HS-5 (cell line): Measurements from ENCODE around the gene SYT1.
"Not testable (repeated sequence)": the region's sequence is repeated elsewhere in the genome, so short reads cannot be mapped to it uniquely, and the experiment has no call there.

Experiments used
- DNase-seq: peaks from one replicate; pipeline ENCODE4 v3.0.0-alpha.2; 2012; ENCODE audit warnings: low read depth

The SYT1 gene

GRCh38 chr12:79143803-79144202, 279.2 kb downstream of the SYT1 start:
- no peak for DNase-seq

GRCh38 chr12:79151956-79152355, 287.4 kb downstream of the SYT1 start:
- no peak for DNase-seq

- peak; percentile 6 for DNase-seq
Measured at GRCh38 chr12:79155683-79156082, 291.1 kb downstream of the SYT1 start.

GRCh38 chr12:79156846-79157463, 292.4 kb downstream of the SYT1 start:
- DNase-seq: no peak

GRCh38 chr12:79161249-79161934, 296.8 kb downstream of the SYT1 start:
- DNase-seq: no peak

- DNase-seq: no peak
Measured at GRCh38 chr12:79162147-79162772, 297.7 kb downstream of the SYT1 start.

GRCh38 chr12:79162948-79163347, 298.4 kb downstream of the SYT1 start:
- DNase-seq: no peak

- no peak for DNase-seq
Measured at GRCh38 chr12:79164890-79165289, 300.3 kb downstream of the SYT1 start.

GRCh38 chr12:79168687-79169086, 304.1 kb downstream of the SYT1 start:
- no peak for DNase-seq

GRCh38 chr12:79174626-79175025, 310.1 kb downstream of the SYT1 start:
- no peak for DNase-seq

GRCh38 chr12:79183003-79183402, 318.4 kb downstream of the SYT1 start:
- no peak for DNase-seq

- DNase-seq: no peak
Measured at GRCh38 chr12:79183926-79184325, 319.4 kb downstream of the SYT1 start.

GRCh38 chr12:79186506-79186905, 321.9 kb downstream of the SYT1 start:
- DNase-seq: no peak

GRCh38 chr12:79187032-79187431, 322.5 kb downstream of the SYT1 start:
- no peak for DNase-seq

- no peak for DNase-seq
Measured at GRCh38 chr12:79191391-79191790, 326.8 kb downstream of the SYT1 start.

GRCh38 chr12:79194595-79194994, 330.0 kb downstream of the SYT1 start:
- DNase-seq: no peak

- DNase-seq: no peak
Measured at GRCh38 chr12:79199166-79199565, 334.6 kb downstream of the SYT1 start.

- DNase-seq: no peak
Measured at GRCh38 chr12:79200176-79200575, 335.6 kb downstream of the SYT1 start.

GRCh38 chr12:79203058-79203647, 338.6 kb downstream of the SYT1 start:
- DNase-seq: no peak

GRCh38 chr12:79206871-79207270, 342.3 kb downstream of the SYT1 start:
- DNase-seq: no peak

GRCh38 chr12:79210403-79210802, 345.8 kb downstream of the SYT1 start:
- not testable (repeated sequence) for DNase-seq

- DNase-seq: no peak
Measured at GRCh38 chr12:79217306-79217705, 352.7 kb downstream of the SYT1 start.

GRCh38 chr12:79223210-79223609, 358.6 kb downstream of the SYT1 start:
- no peak for DNase-seq
